ENCODE measurements around the gene STK32C.

DNA sequence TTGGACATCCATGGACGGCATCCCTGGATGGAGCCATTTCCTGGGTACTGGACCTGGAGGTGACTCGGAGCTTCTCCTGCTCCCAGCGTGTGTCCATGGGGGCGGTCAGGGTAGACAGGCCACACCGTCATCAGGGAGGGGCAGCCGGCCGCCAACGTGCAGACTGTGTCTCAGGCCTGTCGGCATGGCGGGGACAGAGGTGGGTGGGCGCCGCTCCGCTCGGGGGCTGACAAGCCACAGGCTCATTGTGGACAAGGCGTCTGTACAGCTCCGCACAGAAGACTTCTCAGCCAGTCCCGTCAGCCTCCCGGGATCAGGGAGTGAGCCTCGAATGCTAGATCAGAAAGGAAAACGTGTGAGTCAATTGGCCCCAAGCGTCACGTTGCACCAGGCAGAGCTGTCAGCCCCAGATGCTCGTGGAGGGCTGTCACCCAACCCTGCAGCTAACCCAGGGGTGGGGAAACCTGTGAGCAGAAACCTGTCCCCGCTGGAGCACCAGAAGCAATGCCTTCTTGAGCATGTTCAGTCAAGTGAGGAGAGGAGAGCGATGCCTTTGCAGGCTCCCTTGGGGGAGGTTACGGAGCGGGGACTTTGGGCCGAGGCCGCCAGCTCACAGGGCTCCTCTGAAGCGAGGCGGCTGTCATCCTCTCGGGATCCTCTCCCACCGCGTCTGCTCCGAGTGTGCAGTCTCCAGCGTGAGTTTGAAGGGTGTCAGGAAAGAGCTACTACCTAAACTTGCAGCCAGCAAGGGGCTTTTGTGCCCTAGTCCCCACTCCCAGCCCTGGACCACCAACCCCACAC, 137.0 kb downstream of the STK32C start:
- no peak for TF ChIP-seq ZNF274 (IDR thresholded peaks at IDR 0.05; ENCODE audit: low read depth, low read length)
- TF ChIP-seq YY1 (IDR thresholded peaks at IDR 0.05; ENCODE audit: insufficient read depth, insufficient read length), result no peak
